Fibroblast of lung (primary cell): ENCODE data around the gene IL17REL.

Source experiments
- EZH2 ChIP-seq: IDR thresholded peaks from 2 replicates; pipeline ENCODE4 v1.5.1; 2012; ENCODE audit warnings: low read length, control low read depth, mild to moderate bottlenecking; ENCODE audit errors: missing control alignments
- TF ChIP-seq, protein P1 (sequence below), 2 donors: IDR thresholded peaks in 1 of 2; conservative IDR thresholded peaks in 1 of 2; 1 replicate in 1 of 2; 2 replicates in 1 of 2; pipeline ENCODE4 v1.5.1; 2011 to 2012; ENCODE audit warnings: low read length in 2 of 2, control low read depth in 1 of 2, inconsistent platforms in 1 of 2, low read depth in 1 of 2, mild to moderate bottlenecking in 1 of 2

DNA sequence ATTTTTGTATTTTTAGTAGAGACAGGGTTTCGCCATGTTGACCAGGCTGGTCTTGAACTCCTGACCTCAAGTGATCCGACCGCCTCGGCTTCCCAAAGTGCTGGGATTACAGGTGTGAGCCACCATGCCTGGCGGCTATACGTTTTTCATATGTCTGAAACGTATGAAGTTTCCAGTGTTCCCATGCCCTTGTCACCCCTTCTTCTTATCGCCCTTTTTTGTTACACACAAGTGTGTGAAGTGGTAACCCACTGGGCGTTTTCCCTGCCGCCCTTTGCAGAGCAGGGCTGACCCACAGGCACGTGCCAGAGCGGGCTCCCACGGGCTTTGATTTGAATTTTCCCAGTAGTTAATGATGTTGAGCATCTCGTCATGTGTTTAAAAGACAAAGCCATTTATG, 35.0 kb downstream of the IL17REL start:
- TF ChIP-seq, protein P1, sequence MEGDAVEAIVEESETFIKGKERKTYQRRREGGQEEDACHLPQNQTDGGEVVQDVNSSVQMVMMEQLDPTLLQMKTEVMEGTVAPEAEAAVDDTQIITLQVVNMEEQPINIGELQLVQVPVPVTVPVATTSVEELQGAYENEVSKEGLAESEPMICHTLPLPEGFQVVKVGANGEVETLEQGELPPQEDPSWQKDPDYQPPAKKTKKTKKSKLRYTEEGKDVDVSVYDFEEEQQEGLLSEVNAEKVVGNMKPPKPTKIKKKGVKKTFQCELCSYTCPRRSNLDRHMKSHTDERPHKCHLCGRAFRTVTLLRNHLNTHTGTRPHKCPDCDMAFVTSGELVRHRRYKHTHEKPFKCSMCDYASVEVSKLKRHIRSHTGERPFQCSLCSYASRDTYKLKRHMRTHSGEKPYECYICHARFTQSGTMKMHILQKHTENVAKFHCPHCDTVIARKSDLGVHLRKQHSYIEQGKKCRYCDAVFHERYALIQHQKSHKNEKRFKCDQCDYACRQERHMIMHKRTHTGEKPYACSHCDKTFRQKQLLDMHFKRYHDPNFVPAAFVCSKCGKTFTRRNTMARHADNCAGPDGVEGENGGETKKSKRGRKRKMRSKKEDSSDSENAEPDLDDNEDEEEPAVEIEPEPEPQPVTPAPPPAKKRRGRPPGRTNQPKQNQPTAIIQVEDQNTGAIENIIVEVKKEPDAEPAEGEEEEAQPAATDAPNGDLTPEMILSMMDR (conservative IDR thresholded peaks at IDR 0.05 in 1 of 2, IDR thresholded peaks at IDR 0.05 in 1 of 2; ENCODE audit: low read depth in 1 of 2, low read length in 2 of 2) = no peak
- TF ChIP-seq EZH2 = no peak
